ENCODE results near the gene CAMTA2. TPM values are rescaled to one million over a fixed set of nuclear protein-coding genes. Genes with fewer than 3 reads are reported as not detected.
"Not testable (repeated sequence)": the region's sequence is repeated elsewhere in the genome, so short reads cannot be mapped to it uniquely, and the experiment has no call there.

CAMTA2 gene
- 38.9 TPM for total RNA-seq
- long read RNA-seq, partial matches to known transcripts = 32 of 36 reads
- long read RNA-seq, other reads (novel, unspliced or antisense) = 3 of 36 reads

- intact Hi-C loops (cut with DNase I) = loop anchor here (1.0 to 2.0 kb wide), 2 partner anchors 20 to 78 kb away; partner anchors contain the start of gene SPAG7
- DNase-seq (ENCODE audit: low spot score) = peak; percentile 96
Measured at GRCh38 chr17:4986951-4987766, at the start of gene CAMTA2. Gene CAMTA2 (minus strand): TSS chr17:4987675. CDS start chr17:4986222, 1,453 bp downstream.

GRCh38 chr17:5035315-5035714, 47.8 kb upstream of the CAMTA2 start, which contains the start of gene SLC52A1:
Gene SLC52A1 (minus strand): TSS chr17:5035426. CDS start chr17:5034606, 820 bp downstream.
- no peak for DNase-seq (ENCODE audit: low spot score)
- intact Hi-C loops (cut with DNase I) = no loop called here

GRCh38 chr17:5034651-5035050, 47.2 kb upstream of the CAMTA2 start:
- DNase-seq (ENCODE audit: low spot score) = no peak
- intact Hi-C loops (cut with DNase I) = no loop called here

GRCh38 chr17:5034063-5034462, 46.6 kb upstream of the CAMTA2 start:
- no peak for DNase-seq (ENCODE audit: low spot score)
- intact Hi-C loops (cut with DNase I) = no loop called here

DNA sequence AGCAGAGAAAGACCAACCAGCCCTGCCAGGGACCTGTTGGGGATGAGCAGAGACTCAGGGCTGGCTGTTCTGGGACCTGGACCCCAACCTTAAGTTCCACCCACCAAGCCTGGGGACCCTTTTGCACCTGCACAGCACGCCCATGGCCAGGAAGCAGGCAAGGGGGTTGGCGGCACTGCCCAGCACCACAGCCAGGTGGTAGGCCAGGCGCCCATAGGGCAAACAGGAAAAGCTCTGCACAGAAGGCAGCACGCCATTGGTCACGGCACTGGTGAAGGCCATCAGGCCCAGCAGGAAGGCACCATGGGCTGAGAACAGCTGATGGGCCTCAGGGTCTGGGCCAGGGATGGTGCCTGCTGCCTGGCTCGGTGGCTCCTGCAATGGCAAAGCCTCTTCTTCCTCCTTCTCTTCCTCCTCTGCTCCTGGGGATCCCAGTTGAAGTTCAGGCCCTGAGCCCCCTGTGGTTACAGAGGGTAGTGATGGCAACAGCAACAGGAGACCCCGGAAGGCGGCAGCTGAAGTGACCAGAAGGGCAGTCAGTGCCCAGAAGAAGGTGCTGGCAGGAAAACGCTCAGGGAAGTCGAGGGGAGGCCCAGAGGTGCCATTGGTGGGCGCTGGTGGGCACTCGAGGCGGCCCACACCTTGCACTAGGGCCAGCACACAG, 46.0 kb upstream of the CAMTA2 start:
- DNase-seq (ENCODE audit: low spot score) = no peak
- intact Hi-C loops (cut with DNase I) = no loop called here

DNA sequence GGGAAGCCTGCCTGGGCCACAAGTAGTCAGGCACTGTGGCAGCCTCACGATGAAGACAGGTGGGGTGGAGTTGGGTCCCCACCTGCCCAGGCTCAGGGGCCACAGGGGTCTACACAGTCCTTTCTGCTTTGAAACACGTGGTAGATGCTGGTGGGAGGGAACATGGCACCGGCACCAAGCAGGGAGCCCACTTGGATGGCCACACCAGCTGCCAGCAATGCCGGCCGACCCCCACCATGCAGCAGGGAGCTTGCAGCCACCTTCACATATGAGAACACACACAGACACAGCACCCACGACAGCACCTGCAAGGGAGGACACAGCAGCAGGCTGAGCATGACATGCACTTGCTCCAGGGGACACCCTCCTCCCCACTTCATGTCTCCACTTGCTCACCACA, 45.4 kb upstream of the CAMTA2 start:
- intact Hi-C loops (cut with DNase I) = no loop called here
- DNase-seq (ENCODE audit: low spot score) = no peak

DNA sequence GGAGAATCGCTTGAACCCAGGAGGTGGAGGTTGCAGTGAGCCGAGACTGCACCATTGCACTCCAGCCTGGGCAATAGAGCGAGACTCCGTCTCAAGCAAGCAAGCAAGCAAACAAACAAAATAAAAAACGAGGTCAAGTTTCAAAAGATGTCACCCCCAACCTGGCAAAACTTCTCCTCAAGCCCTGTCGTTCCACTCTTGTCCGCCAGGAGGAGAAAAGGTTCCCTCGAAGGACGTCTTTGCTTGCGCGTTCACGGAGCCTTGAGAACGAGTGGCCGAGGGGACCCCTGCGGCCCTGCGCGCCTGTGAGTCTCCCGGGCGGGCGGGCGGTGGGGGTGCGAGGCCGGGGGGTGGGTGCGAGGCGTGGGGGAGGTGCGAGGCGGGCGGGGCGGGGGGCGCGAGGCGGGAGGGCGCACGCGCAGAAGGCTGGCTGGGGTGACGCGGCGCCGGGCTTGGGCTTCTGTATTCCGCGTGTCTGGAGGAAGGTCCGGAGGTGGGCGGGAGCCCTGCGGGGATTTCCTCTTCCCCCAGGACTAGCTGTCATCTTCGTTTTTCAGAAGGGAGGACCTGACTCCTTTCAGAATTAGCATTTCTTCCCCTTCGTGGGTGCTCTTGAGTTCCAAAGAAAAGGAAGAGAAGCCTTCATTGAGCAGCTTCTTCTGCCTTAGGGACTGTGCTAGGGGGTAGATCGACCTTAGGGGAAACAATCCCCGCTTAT, 44.0 kb upstream of the CAMTA2 start:
- intact Hi-C loops (cut with DNase I) = no loop called here
- peak; percentile 89 for DNase-seq (ENCODE audit: low spot score)

DNA sequence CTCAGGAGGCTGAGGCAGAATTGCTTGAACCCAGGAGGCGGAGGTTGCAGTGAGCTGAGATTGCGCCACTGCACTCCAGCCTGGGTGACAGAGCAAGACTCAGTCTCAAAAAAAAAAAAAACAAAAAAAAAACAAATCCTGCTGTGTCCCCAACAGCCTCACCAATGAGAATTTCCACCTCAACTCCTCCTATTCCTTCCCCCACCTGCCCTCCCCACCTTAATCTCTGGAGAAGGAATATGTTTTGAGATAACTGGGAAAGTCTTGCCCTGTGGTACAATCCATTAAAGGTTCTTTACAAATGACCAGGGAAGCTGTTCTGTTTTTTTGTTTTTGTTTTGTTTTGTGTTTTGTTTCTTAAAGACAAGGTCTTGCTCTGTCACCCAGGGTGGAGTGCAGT, 42.7 kb upstream of the CAMTA2 start:
- DNase-seq (ENCODE audit: low spot score); intact Hi-C loops (cut with DNase I): not testable (repeated sequence)

GRCh38 chr17:5027916-5028315, 40.4 kb upstream of the CAMTA2 start:
- intact Hi-C loops (cut with DNase I) = loop anchor here (5.0 kb wide), 1 partner anchor 34 kb away; no protein-coding TSS in a partner anchor

DNA sequence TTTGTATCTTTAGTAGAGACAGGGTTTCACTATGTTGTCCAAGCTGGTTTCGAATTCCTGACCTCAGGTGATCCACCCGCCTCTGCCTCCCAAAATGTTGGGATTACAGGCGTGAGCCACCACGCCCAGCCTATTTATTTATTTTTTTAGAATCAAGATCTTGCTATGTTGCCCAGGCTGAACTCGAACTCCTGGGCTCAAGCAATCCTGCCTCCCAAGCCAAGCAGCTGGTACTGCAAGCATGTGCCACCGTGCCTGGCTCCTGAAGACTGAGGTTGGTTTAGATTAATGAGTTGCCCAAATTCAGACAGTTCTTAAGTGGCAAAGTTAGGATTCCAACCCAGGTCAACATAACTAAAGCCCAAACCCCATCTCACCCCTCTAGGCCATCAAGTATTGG, 39.8 kb upstream of the CAMTA2 start:
- intact Hi-C loops (cut with DNase I) = loop anchor here (5.0 kb wide), 1 partner anchor 35 kb away; no protein-coding TSS in a partner anchor
- no peak for DNase-seq (ENCODE audit: low spot score)

More at GRCh38 chr17:5027916-5028315, 40.4 kb upstream of the CAMTA2 start:
- no peak for DNase-seq (ENCODE audit: low spot score)

DNA sequence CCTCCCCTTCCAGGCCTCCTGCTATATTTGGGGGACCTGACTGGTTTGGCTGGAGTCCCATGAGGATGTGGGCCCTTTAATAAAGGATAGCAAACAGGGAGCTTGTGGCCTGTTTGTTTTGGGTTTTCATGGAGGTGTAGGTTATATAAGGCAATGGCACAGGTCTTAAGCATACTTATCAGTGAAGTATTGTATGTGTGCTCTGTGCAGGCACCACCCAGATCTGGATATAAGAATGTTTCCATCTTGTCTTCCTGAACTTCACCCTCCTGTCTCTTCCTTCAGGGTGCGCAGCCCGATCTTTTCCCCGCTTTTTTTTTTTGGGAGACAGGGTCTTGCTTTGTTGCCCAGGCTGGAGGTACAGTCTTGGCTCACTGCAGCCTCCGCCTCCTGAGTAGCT, 37.1 kb upstream of the CAMTA2 start:
- no peak for DNase-seq (ENCODE audit: low spot score)
- intact Hi-C loops (cut with DNase I) = loop anchor here (5.0 kb wide), 1 partner anchor 38 kb away; no protein-coding TSS in a partner anchor

DNA sequence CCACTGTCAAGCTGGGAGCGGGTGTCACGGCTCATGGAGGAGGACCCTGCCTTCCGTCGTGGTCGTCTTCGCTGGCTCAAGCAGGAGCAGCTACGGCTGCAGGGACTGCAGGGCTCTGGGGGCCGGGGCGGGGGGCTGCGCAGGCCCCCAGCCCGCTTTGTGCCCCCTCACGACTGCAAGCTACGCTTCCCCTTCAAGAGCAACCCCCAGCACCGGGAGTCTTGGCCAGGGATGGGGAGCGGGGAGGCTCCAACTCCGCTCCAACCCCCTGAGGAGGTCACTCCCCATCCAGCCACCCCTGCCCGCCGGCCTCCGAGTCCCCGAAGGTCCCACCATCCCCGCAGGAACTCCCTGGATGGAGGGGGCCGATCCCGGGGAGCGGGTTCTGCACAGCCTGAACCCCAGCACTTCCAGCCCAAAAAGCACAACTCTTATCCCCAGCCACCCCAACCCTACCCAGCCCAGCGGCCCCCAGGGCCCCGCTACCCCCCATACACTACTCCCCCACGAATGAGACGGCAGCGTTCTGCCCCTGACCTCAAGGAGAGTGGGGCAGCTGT, 36.2 kb upstream of the CAMTA2 start:
- intact Hi-C loops (cut with DNase I) = no loop called here
- DNase-seq (ENCODE audit: low spot score) = no peak

DNA sequence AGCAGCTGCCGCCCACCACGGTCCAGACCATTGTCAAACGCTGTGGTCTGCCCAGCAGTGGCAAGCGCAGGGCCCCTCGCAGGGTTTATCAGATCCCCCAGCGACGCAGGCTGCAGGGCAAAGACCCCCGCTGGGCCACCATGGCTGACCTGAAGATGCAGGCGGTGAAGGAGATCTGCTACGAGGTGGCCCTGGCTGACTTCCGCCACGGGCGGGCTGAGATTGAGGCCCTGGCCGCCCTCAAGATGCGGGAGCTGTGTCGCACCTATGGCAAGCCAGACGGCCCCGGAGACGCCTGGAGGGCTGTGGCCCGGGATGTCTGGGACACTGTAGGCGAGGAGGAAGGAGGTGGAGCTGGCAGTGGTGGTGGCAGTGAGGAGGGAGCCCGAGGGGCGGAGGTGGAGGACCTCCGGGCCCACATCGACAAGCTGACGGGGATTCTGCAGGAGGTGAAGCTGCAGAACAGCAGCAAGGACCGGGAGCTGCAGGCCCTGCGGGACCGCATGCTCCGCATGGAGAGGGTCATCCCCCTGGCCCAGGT, 34.8 kb upstream of the CAMTA2 start:
- no peak for DNase-seq (ENCODE audit: low spot score)
- intact Hi-C loops (cut with DNase I) = no loop called here

DNA sequence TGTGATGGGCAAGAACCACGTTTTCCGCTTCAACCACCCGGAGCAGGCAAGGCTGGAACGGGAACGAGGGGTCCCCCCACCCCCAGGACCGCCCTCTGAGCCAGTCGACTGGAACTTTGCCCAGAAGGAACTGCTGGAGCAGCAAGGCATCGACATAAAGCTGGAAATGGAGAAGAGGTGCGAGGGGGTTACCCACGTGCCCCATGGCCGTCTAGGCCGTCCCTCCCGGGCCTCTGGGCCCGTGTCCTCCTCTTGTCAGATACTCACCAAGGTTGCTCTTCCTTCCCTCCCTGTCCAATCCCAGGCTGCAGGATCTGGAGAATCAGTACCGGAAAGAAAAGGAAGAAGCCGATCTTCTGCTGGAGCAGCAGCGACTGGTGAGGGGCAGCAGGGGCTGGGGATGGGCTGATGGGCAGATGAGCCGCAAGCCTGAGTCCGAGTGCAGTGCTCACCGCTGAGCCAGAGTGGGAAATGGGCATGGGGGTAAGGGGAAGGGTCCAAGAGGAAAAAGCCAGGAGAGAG, 33.1 kb upstream of the CAMTA2 start:
- intact Hi-C loops (cut with DNase I) = no loop called here
- no peak for DNase-seq (ENCODE audit: low spot score)

- no peak for DNase-seq (ENCODE audit: low spot score)
- intact Hi-C loops (cut with DNase I) = no loop called here
Measured at GRCh38 chr17:5019475-5019956, 32.0 kb upstream of the CAMTA2 start.

DNA sequence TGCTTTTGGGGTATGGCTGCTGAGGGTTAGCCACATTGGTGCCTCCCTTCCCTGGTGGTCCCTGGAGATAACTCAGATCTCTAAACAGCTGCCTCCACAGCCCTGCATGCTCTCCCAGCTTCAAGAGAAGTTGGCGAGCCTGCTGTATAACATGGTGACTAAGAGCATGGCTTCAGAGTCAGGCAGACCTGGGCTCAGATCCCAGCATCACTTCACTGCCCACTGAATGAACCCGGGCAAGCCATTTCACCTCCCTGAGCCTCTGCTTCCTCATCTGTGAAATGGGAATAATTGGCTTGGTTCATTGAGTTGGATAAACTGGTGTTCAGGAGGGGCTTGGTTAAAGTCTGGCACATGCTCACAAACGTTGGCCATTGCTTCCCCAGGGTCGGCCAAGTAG, 26.9 kb upstream of the CAMTA2 start:
- no peak for DNase-seq (ENCODE audit: low spot score)
- intact Hi-C loops (cut with DNase I) = no loop called here

- no peak for DNase-seq (ENCODE audit: low spot score)
- intact Hi-C loops (cut with DNase I) = no loop called here
Measured at GRCh38 chr17:5011928-5012327, 24.5 kb upstream of the CAMTA2 start.

GRCh38 chr17:5003214-5003867, 15.9 kb upstream of the CAMTA2 start:
- DNase-seq (ENCODE audit: low spot score) = no peak
- intact Hi-C loops (cut with DNase I) = no loop called here

All from cardiac septum (tissue), 1 donor.